GM12878 (cell line): ENCODE measurements around the gene PPP4R1.

Experiments
- ASH2L ChIP-seq: fragments of 300-600, 200-600 bp; sonication (generic); IDR thresholded peaks from 2 replicates; pipeline ENCODE4 v1.6.1; 2017; ENCODE audit warnings: low read depth, mild to moderate bottlenecking, borderline replicate concordance
- BCL3 ChIP-seq: IDR thresholded peaks from 2 replicates; pipeline ENCODE4 v1.6.1; 2011; ENCODE audit warnings: borderline replicate concordance, low read depth, mild to moderate bottlenecking, moderate library complexity, low read length; ENCODE audit not compliant: insufficient read depth, poor library complexity, severe bottlenecking
- CBX3 ChIP-seq: fragments of 200-600 bp; sonication (generic); IDR thresholded peaks from 2 replicates; pipeline ENCODE4 v1.6.1; 2016; ENCODE audit warnings: low read depth, borderline replicate concordance
- EZH2 ChIP-seq: IDR thresholded peaks from 2 replicates; pipeline ENCODE4 v1.6.1; 2012; ENCODE audit warnings: low read depth, mild to moderate bottlenecking, control low read depth, inconsistent platforms, low read length, borderline replicate concordance; ENCODE audit not compliant: control insufficient read depth
- NR2C2 ChIP-seq: IDR thresholded peaks from 2 replicates; pipeline ENCODE4 v1.6.1; 2011; ENCODE audit warnings: borderline replicate concordance, low read depth; ENCODE audit not compliant: control insufficient read depth, insufficient read length
- POLR2A ChIP-seq: IDR thresholded peaks from 2 replicates; pipeline ENCODE4 v1.6.1; 2011; ENCODE audit warnings: low read depth, mild to moderate bottlenecking, low read length
- POLR2AphosphoS5 ChIP-seq: IDR thresholded peaks from 2 replicates; pipeline ENCODE4 v1.6.1; 2011; ENCODE audit warnings: mild to moderate bottlenecking, low read length, inconsistent platforms
- REST ChIP-seq: IDR thresholded peaks from 2 replicates; pipeline ENCODE4 v1.6.1; 2012; ENCODE audit warnings: mild to moderate bottlenecking, low read depth, low read length
- SREBF2 ChIP-seq: IDR thresholded peaks from 2 replicates; pipeline ENCODE4 v1.6.1; 2012; ENCODE audit warnings: mild to moderate bottlenecking, low read length
- SRF ChIP-seq, 2 experiments: IDR thresholded peaks; 2 replicates each; pipeline ENCODE4 v1.6.1; 2011; ENCODE audit warnings: low read depth in 2 of 2, low read length in 2 of 2, mild to moderate bottlenecking in 1 of 2, moderate library complexity in 1 of 2
- SUZ12 ChIP-seq: fragments of 200-600 bp; sonication (generic); IDR thresholded peaks from one replicate; pipeline ENCODE4 v1.6.1; 2018; ENCODE audit warnings: antibody characterized with exemption, mild to moderate bottlenecking; ENCODE audit not compliant: unreplicated experiment
- TF ChIP-seq, protein P1 (sequence below), 3 experiments: IDR thresholded peaks in 2 of 3; conservative IDR thresholded peaks in 1 of 3; 2 replicates each; pipeline ENCODE4 v1.5.1; 2011; ENCODE audit warnings: low read depth in 3 of 3, low read length in 3 of 3, mild to moderate bottlenecking in 3 of 3, control low read depth in 2 of 3, moderate library complexity in 2 of 3, inconsistent platforms in 1 of 3, mixed read lengths in 1 of 3; ENCODE audit not compliant: control insufficient read depth in 2 of 3, insufficient read depth in 1 of 3; ENCODE audit errors: extremely low read depth in 1 of 3

DNA sequence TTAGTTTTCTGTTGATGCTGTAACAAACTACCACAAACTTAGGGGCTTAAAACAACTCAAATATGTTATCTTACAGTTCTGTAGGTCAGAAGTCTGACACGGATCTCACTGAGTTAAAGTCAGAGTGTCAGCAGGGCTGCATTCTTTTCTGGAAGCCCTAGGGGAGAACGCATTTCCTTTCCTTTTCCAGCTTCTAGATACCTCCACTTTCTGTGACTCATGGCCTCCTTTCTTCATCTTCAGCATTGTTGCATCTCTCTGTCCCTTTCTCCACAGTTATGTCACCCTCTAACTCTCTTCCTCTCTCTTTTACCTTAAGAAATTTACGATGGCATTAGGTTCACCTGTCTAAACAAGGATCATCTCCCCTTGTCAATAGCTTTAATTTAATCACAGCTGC is 13.3 kb upstream of the PPP4R1 start:
- TF ChIP-seq EZH2, result no peak
- TF ChIP-seq, protein P1, sequence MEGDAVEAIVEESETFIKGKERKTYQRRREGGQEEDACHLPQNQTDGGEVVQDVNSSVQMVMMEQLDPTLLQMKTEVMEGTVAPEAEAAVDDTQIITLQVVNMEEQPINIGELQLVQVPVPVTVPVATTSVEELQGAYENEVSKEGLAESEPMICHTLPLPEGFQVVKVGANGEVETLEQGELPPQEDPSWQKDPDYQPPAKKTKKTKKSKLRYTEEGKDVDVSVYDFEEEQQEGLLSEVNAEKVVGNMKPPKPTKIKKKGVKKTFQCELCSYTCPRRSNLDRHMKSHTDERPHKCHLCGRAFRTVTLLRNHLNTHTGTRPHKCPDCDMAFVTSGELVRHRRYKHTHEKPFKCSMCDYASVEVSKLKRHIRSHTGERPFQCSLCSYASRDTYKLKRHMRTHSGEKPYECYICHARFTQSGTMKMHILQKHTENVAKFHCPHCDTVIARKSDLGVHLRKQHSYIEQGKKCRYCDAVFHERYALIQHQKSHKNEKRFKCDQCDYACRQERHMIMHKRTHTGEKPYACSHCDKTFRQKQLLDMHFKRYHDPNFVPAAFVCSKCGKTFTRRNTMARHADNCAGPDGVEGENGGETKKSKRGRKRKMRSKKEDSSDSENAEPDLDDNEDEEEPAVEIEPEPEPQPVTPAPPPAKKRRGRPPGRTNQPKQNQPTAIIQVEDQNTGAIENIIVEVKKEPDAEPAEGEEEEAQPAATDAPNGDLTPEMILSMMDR (IDR thresholded peaks at IDR 0.05 in 2 of 3, conservative IDR thresholded peaks at IDR 0.05 in 1 of 3; ENCODE audit: control insufficient read depth in 2 of 3, extremely low read depth in 1 of 3, insufficient read depth in 1 of 3, low read depth in 3 of 3, low read length in 3 of 3), result no peak
- no peak for TF ChIP-seq POLR2A
- TF ChIP-seq REST, result no peak
- TF ChIP-seq NR2C2, result no peak
- TF ChIP-seq CBX3, result no peak
- no peak for TF ChIP-seq BCL3
- TF ChIP-seq SUZ12, result no peak
- no peak for TF ChIP-seq SREBF2
- no peak for TF ChIP-seq ASH2L
- no peak for TF ChIP-seq POLR2AphosphoS5
- no peak for TF ChIP-seq SRF (IDR thresholded peaks at IDR 0.05; ENCODE audit: low read depth in 2 of 2, low read length in 2 of 2)
